ENCODE data around the gene MAML3. TPM values are rescaled to one million over a fixed set of nuclear protein-coding genes. Genes with fewer than 3 reads are reported as not detected.

MAML3 gene
- total RNA-seq, 1 donor from 2014 or later, result 2.7 TPM

DNA sequence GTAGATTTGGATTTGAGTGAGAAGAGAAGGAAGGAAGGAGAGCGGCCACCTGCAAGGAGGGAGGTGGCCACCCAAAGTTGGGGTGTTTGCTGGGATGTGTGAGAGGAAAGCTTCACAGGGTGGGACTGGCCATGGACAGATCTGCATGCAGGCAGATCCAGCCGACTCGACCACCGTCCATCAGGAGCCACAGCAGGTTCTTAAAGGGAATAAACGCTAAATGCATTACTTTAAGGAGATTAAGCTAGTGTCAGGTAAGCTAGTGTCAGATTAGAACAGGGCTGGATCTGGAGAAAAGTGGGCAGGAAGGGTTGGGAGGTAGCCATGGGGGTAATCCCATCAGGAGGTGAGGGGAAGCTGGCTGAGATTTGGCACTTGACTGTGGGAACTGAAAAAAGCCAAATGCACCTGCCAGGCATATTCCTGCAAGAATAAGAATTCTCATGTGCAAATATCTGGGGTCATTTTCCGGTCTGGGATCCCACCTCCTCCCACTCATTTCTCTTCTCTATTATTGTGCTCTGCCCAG is 408.8 kb downstream of the MAML3 start:
- no peak for DNase-seq (ENCODE audit: low read depth)
- TF ChIP-seq, protein P1, sequence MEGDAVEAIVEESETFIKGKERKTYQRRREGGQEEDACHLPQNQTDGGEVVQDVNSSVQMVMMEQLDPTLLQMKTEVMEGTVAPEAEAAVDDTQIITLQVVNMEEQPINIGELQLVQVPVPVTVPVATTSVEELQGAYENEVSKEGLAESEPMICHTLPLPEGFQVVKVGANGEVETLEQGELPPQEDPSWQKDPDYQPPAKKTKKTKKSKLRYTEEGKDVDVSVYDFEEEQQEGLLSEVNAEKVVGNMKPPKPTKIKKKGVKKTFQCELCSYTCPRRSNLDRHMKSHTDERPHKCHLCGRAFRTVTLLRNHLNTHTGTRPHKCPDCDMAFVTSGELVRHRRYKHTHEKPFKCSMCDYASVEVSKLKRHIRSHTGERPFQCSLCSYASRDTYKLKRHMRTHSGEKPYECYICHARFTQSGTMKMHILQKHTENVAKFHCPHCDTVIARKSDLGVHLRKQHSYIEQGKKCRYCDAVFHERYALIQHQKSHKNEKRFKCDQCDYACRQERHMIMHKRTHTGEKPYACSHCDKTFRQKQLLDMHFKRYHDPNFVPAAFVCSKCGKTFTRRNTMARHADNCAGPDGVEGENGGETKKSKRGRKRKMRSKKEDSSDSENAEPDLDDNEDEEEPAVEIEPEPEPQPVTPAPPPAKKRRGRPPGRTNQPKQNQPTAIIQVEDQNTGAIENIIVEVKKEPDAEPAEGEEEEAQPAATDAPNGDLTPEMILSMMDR (IDR thresholded peaks at IDR 0.05; ENCODE audit: insufficient read depth, low read length, poor library complexity, severe bottlenecking), result no peak
- no peaks in the 10 kb centered on the region for H3K36me3 ChIP-seq (ENCODE audit: control insufficient read depth, insufficient read depth, low read length)
- H3K27me3 ChIP-seq (ENCODE audit: control insufficient read depth, insufficient read depth, low read length), result no peaks in the 10 kb centered on the region
- H3K4me3 ChIP-seq (ENCODE audit: low read depth, low read length), result no peak overlapping the region

DNA sequence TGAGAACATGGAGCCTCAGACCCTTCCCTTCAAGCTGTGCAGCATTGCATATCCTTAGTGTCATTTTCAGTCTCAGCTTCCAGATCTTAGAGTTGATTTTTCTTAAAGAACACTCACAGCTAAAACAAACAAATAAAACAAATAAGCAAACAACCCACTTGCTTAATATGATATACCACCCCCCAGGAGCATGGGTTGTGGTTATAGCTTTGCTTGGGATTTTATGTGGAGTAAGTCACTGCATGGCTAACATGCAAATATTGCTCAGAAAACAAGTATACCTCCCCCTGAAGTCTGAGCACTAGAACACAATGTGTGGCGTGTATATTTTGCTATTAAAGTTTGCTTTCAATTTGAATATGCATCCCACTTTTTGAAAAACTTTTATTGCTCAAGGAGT is 409.8 kb downstream of the MAML3 start:
- no peaks in the 10 kb centered on the region for H3K27me3 ChIP-seq (ENCODE audit: control insufficient read depth, insufficient read depth, low read length)

DNA sequence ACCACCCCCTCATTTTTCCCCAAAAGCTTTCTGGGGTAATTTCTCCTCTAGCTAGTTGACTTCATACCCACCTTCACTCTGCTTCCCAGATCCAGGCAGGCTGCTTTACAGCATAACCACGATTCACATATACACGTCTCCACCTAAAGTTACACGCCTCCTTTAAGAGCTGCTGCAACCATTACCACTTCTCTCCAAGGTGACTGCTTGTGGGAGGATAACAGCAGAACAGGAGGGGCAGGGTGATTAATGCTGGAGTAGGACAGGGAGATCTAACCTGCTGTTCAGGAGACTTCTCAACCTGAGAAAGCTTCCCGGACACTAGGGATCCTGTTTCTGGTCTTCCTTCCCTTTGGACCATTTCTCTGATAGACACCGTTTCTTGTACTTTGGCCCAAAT is 411.0 kb downstream of the MAML3 start:
- no peak overlapping the region for H3K4me3 ChIP-seq (ENCODE audit: low read depth, low read length)
- no peak for DNase-seq (ENCODE audit: low read depth)
- H3K36me3 ChIP-seq (ENCODE audit: control insufficient read depth, insufficient read depth, low read length), result no peaks in the 10 kb centered on the region
- TF ChIP-seq, protein P1 (IDR thresholded peaks at IDR 0.05; ENCODE audit: insufficient read depth, low read length, poor library complexity, severe bottlenecking), result no peak
- no peaks in the 10 kb centered on the region for H3K27me3 ChIP-seq (ENCODE audit: control insufficient read depth, insufficient read depth, low read length)

More for the DNA sequence above, 409.8 kb downstream of the MAML3 start:
- DNase-seq (ENCODE audit: low read depth), result no peak
- Histone ChIP-seq H3K4me3 (ENCODE audit: low read depth, low read length) (no peak overlapping the region), H3K36me3 (ENCODE audit: control insufficient read depth, insufficient read depth, low read length) (no peaks in the 10 kb centered on the region)
- TF ChIP-seq, protein P1 (IDR thresholded peaks at IDR 0.05; ENCODE audit: insufficient read depth, low read length, poor library complexity, severe bottlenecking), result no peak

DNA sequence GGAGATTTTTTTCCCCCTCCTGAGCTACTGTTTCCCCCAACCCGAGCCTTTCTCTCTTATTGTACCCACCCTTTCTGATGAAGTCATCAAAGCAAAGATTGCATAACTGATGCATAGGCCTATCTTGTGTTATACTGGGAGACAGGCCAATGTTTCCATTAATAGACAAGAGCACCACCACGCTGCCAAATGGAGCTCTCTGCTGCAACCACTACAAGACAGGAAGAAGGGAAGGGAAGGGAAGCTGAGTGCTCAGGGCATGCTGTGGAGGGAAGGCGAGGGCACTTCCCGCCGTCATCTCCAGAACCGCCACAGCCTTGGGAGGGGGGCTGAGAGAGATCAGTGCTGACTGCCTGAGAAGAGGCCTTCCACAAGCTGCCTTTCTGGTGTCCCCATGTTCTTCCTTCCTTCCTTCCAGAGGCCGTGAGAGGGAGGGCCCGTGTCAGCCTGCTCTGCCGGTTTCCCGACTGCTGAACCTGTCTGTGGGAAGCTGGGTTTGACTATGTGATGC is 413.4 kb downstream of the MAML3 start:
- DNase-seq (ENCODE audit: low read depth), result no peak
- Histone ChIP-seq H3K36me3 (ENCODE audit: control insufficient read depth, insufficient read depth, low read length) (no peaks in the 10 kb centered on the region), H3K27me3 (ENCODE audit: control insufficient read depth, insufficient read depth, low read length) (no peaks in the 10 kb centered on the region), H3K4me3 (ENCODE audit: low read depth, low read length) (no peak overlapping the region)
- TF ChIP-seq, protein P1 (IDR thresholded peaks at IDR 0.05; ENCODE audit: insufficient read depth, low read length, poor library complexity, severe bottlenecking), result no peak

DNA sequence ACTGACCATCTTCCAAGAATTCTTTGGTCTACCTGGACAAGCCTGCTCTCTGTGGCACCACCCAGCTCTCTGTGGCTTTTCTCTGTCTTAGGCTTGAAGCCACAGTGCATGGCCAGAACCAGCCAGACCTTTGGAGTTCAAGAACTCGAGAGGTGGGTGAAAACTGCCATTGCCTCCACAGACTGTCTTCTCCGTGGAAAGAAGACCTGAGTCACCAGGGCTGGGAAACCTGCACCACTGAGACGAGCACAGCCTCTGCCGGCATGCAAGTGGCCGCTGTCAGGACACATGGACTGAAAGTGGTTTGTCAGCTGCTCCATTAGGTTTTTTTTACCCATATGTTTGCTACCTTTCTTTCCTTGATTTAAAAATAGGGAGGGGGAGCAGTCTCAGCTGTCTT is 413.9 kb downstream of the MAML3 start:
- Histone ChIP-seq H3K4me3 (ENCODE audit: low read depth, low read length) (no peak overlapping the region), H3K27me3 (ENCODE audit: control insufficient read depth, insufficient read depth, low read length) (no peaks in the 10 kb centered on the region), H3K36me3 (ENCODE audit: control insufficient read depth, insufficient read depth, low read length) (no peaks in the 10 kb centered on the region)
- TF ChIP-seq, protein P1 (IDR thresholded peaks at IDR 0.05; ENCODE audit: insufficient read depth, low read length, poor library complexity, severe bottlenecking), result no peak
- no peak for DNase-seq (ENCODE audit: low read depth)

Data from kidney epithelial cell (primary cell).